HEK293 (cell line): ENCODE results near the gene MAP3K9.

Experiments used
- ATF2 ChIP-seq: fragments of 450-650 bp; formaldehyde crosslinking; IDR thresholded peaks from 2 replicates; pipeline ENCODE4 v1.5.1; 2016; ENCODE audit warnings: missing biosample characterization, missing genetic modification characterization, low read depth
- BCL11B ChIP-seq: fragments of 450-650 bp; formaldehyde crosslinking; IDR thresholded peaks from 2 replicates; pipeline ENCODE4 v1.5.1; 2016; ENCODE audit warnings: low read depth, missing biosample characterization, missing genetic modification characterization
- MEIS1 ChIP-seq: sonication (generic); formaldehyde crosslinking; IDR thresholded peaks from 2 replicates; pipeline ENCODE4 v1.8.1; 2022; ENCODE audit warnings: missing genetic modification reagents, mild to moderate bottlenecking, borderline replicate concordance
- OSR2 ChIP-seq: fragments of 450-650 bp; formaldehyde crosslinking; IDR thresholded peaks from 2 replicates; pipeline ENCODE4 v1.5.1; 2016; ENCODE audit warnings: missing biosample characterization, missing genetic modification characterization
- PBX3 ChIP-seq: sonication (generic); formaldehyde crosslinking; IDR thresholded peaks from 2 replicates; pipeline ENCODE4 v1.8.1; 2022; ENCODE audit warnings: mild to moderate bottlenecking, moderate library complexity, missing genetic modification reagents
- PRDM10 ChIP-seq: fragments of 450-650 bp; formaldehyde crosslinking; IDR thresholded peaks from 2 replicates; pipeline ENCODE4 v1.5.1; 2016; ENCODE audit warnings: missing biosample characterization, missing genetic modification characterization
- PRDM6 ChIP-seq: fragments of 450-650 bp; formaldehyde crosslinking; IDR thresholded peaks from 2 replicates; pipeline ENCODE4 v1.5.1; 2017; ENCODE audit warnings: missing biosample characterization, missing genetic modification characterization
- RBAK ChIP-seq: fragments of 450-650 bp; formaldehyde crosslinking; IDR thresholded peaks from 2 replicates; pipeline ENCODE4 v1.5.1; 2016; ENCODE audit warnings: missing biosample characterization, missing genetic modification characterization
- ZFHX2 ChIP-seq: fragments of 450-650 bp; formaldehyde crosslinking; conservative IDR thresholded peaks from 2 replicates; pipeline ENCODE4 v1.5.1; 2016; ENCODE audit warnings: missing biosample characterization, missing genetic modification characterization
- ZNF148 ChIP-seq: fragments of 450-650 bp; formaldehyde crosslinking; IDR thresholded peaks from 2 replicates; pipeline ENCODE4 v1.5.0; 2017; ENCODE audit warnings: missing biosample characterization, missing genetic modification characterization, borderline replicate concordance
- ZNF266 ChIP-seq: fragments of 450-650 bp; formaldehyde crosslinking; IDR thresholded peaks from 2 replicates; pipeline ENCODE4 v1.5.1; 2016; ENCODE audit warnings: missing biosample characterization, missing genetic modification characterization, low read depth
- ZNF302 ChIP-seq: fragments of 450-650 bp; formaldehyde crosslinking; IDR thresholded peaks from 2 replicates; pipeline ENCODE4 v1.5.1; 2016; ENCODE audit warnings: missing biosample characterization, missing genetic modification characterization, low read depth
- ZNF362 ChIP-seq: fragments of 450-650 bp; formaldehyde crosslinking; IDR thresholded peaks from 2 replicates; pipeline ENCODE4 v1.5.1; 2016; ENCODE audit warnings: missing biosample characterization, missing genetic modification characterization
- ZNF473 ChIP-seq: fragments of 450-650 bp; formaldehyde crosslinking; IDR thresholded peaks from 2 replicates; pipeline ENCODE4 v1.5.1; 2017; ENCODE audit warnings: missing biosample characterization, missing genetic modification characterization
- ZNF48 ChIP-seq: fragments of 450-650 bp; formaldehyde crosslinking; IDR thresholded peaks from 2 replicates; pipeline ENCODE4 v1.5.1; 2016; ENCODE audit warnings: missing biosample characterization, missing genetic modification characterization
- ZNF510 ChIP-seq: fragments of 450-650 bp; formaldehyde crosslinking; IDR thresholded peaks from 2 replicates; pipeline ENCODE4 v1.5.1; 2018; ENCODE audit warnings: mild to moderate bottlenecking, missing genetic modification characterization, missing biosample characterization; ENCODE audit not compliant: insufficient replicate concordance
- ZNF548 ChIP-seq: fragments of 450-650 bp; formaldehyde crosslinking; IDR thresholded peaks from 2 replicates; pipeline ENCODE4 v1.5.1; 2016; ENCODE audit warnings: missing biosample characterization, missing genetic modification characterization
- ZNF580 ChIP-seq: fragments of 450-650 bp; formaldehyde crosslinking; IDR thresholded peaks from 2 replicates; pipeline ENCODE4 v1.5.1; 2016; ENCODE audit warnings: missing biosample characterization, missing genetic modification characterization
- ZNF623 ChIP-seq: fragments of 450-650 bp; formaldehyde crosslinking; IDR thresholded peaks from 2 replicates; pipeline ENCODE4 v1.5.1; 2016; ENCODE audit warnings: missing biosample characterization, missing genetic modification characterization
- ZNF624 ChIP-seq: fragments of 450-650 bp; formaldehyde crosslinking; IDR thresholded peaks from 2 replicates; pipeline ENCODE4 v1.5.1; 2017; ENCODE audit warnings: missing biosample characterization, missing genetic modification characterization
- ZNF629 ChIP-seq: fragments of 450-650 bp; formaldehyde crosslinking; IDR thresholded peaks from 2 replicates; pipeline ENCODE4 v1.5.1; 2017; ENCODE audit warnings: missing biosample characterization, missing genetic modification characterization
- ZNF654 ChIP-seq: fragments of 450-650 bp; formaldehyde crosslinking; IDR thresholded peaks from 2 replicates; pipeline ENCODE4 v1.5.1; 2016; ENCODE audit warnings: low read depth, missing biosample characterization, missing genetic modification characterization
- ZNF677 ChIP-seq: fragments of 450-650 bp; IDR thresholded peaks from 2 replicates; pipeline ENCODE4 v1.5.0; 2018; ENCODE audit warnings: missing biosample characterization, mild to moderate bottlenecking, missing genetic modification characterization, moderate library complexity
- ZNF76 ChIP-seq: fragments of 450-650 bp; formaldehyde crosslinking; IDR thresholded peaks from 2 replicates; pipeline ENCODE4; 2016; ENCODE audit warnings: low read depth, missing biosample characterization, missing genetic modification characterization, borderline replicate concordance
- ZNF792 ChIP-seq: fragments of 450-650 bp; formaldehyde crosslinking; IDR thresholded peaks from 2 replicates; pipeline ENCODE4 v1.5.1; 2016; ENCODE audit warnings: missing biosample characterization, missing genetic modification characterization
- ZSCAN30 ChIP-seq: fragments of 450-650 bp; IDR thresholded peaks from 2 replicates; pipeline ENCODE4 v1.5.1; 2018; ENCODE audit warnings: missing biosample characterization, mild to moderate bottlenecking, missing genetic modification characterization, moderate library complexity

The MAP3K9 gene

GRCh38 chr14:70821584-70822529 is 12.5 kb upstream of the MAP3K9 start (continued):
- TF ChIP-seq ZNF148 (tag by site-specific recombination) (no peak), ZNF629 (tag by site-specific recombination) (0 out of 2 replicates have a peak, but pooled peaks have one; percentile 34), ZSCAN30 (tag by site-specific recombination) (0 out of 2 replicates have a peak, but pooled peaks have one; percentile 9), ZFHX2 (tag by site-specific recombination) (peak; percentile 66; the same call in 1 of the 2 replicates), ZNF624 (no peak), RBAK (tag by site-specific recombination) (no peak), ZNF580 (tag by site-specific recombination) (no peak), BCL11B (tag by site-specific recombination) (no peak), ZNF302 (no peak), ZNF548 (tag by site-specific recombination) (no peak), PRDM10 (peak; percentile 51; the same call in 1 of the 2 replicates), ZNF362 (tag by site-specific recombination) (no peak), ZNF266 (tag by site-specific recombination) (no peak), OSR2 (no peak), ATF2 (tag by site-specific recombination) (no peak), ZNF623 (no peak), ZNF792 (tag by site-specific recombination) (no peak), PRDM6 (tag by site-specific recombination) (no peak), ZNF48 (tag by site-specific recombination) (no peak), MEIS1 (CRISPR knock-in tag) (no peak), ZNF76 (tag by site-specific recombination) (no peak), ZNF510 (tag by site-specific recombination) (no peak), ZNF654 (tag by site-specific recombination) (no peak), ZNF473 (tag by site-specific recombination) (no peak), ZNF677 (no peak), PBX3 (CRISPR knock-in tag) (0 out of 2 replicates have a peak, but pooled peaks have one; percentile 37)
